Neural crest cell (in vitro differentiated cells): ENCODE results near the gene TRAK2. TPM values are rescaled to one million over a fixed set of nuclear protein-coding genes. Genes with fewer than 3 reads are reported as not detected.

ENCODE experiments used
- DNase-seq: peaks from one replicate; pipeline ENCODE4 v3.0.0; 2021; ENCODE audit warnings: low read depth, mixed read lengths, low spot score
- H3K27ac Mint-ChIP-seq: one replicate; pipeline ENCODE4 v1.8.0; 2021; ENCODE audit warnings: mild to moderate bottlenecking, mixed read lengths; ENCODE audit not compliant: unreplicated experiment
- H3K27me3 Mint-ChIP-seq: 2 replicates; pipeline ENCODE4 v1.8.0; 2021; ENCODE audit warnings: low read depth, mild to moderate bottlenecking, mixed read lengths
- H3K36me3 Mint-ChIP-seq: 2 replicates; pipeline ENCODE4 v1.8.0; 2021; ENCODE audit warnings: low read depth, mild to moderate bottlenecking, mixed read lengths
- H3K4me1 Mint-ChIP-seq: 2 replicates; pipeline ENCODE4 v1.8.0; 2021; ENCODE audit warnings: mixed read lengths
- H3K4me3 Mint-ChIP-seq: one replicate; pipeline ENCODE4 v1.8.0; 2021; ENCODE audit warnings: mild to moderate bottlenecking, mixed read lengths
- H3K9me3 Mint-ChIP-seq: 2 replicates; pipeline ENCODE4 v1.8.0; 2021; ENCODE audit warnings: mixed read lengths
- CTCF ChIP-seq: fragments of 200-600 bp; sonication (generic); conservative IDR thresholded peaks from 2 replicates; pipeline ENCODE4 v1.5.0; 2021; ENCODE audit warnings: antibody characterized with exemption, mild to moderate bottlenecking
- total RNA-seq: library from RNA; stranded (reverse); gene quantifications from 2 replicates; pipeline ENCODE4 v1.2.1, GENCODE V29; 2021

TRAK2 gene
- total RNA-seq, 1 donor from 2014 or later = 14.2 TPM

- Mint-ChIP-seq H3K9me3 (peaks cover 5% of the 10 kb centered on the region), H3K27me3 (no peaks in the 10 kb centered on the region), H3K4me3 (no peak overlapping the region), H3K27ac (no peak overlapping the region), H3K36me3 (peaks cover 8% of the 10 kb centered on the region), H3K4me1 (peaks cover 12% of the 10 kb centered on the region)
- TF ChIP-seq CTCF = no peak
- no peak for DNase-seq
Observed at GRCh38 chr2:201407265-201407664, 44.0 kb downstream of the TRAK2 start.

- no peak for TF ChIP-seq CTCF
- Mint-ChIP-seq H3K4me3 (no peak overlapping the region), H3K27me3 (no peaks in the 10 kb centered on the region), H3K9me3 (peaks cover under 1% of the 10 kb centered on the region), H3K4me1 (peaks cover 12% of the 10 kb centered on the region), H3K27ac (no peak overlapping the region), H3K36me3 (peaks cover 3% of the 10 kb centered on the region)
- no peak for DNase-seq
Observed at GRCh38 chr2:201406077-201406662, 45.1 kb downstream of the TRAK2 start.

DNA sequence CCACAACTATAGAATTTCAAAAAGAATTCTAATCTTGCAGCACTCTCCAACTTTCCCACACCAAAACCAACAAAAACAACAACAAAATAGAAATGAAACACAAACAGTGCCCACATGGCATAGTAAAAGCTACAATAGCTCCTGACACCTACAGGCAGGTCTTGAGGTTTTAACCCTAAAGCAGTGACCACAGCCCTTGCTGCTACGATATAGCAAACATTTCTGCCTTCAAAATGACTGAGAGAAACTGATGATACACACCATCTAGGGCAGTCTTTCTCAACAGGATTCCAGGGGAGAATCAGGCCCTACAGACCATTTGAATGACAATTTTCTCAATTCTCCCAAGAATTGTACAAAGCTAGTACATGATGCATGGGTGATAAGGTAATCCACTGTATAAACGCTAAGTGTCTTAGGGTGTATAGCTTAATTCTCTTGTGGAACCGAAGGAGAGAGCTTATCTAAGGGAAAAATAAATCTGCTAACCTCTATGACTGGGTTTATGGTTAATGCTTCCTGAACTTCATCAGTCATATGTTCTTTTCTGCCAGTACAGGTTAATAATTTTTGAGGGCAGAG is 46.5 kb downstream of the TRAK2 start:
- H3K9me3 Mint-ChIP-seq = no peaks in the 10 kb centered on the region
- peaks cover 2% of the 10 kb centered on the region for H3K36me3 Mint-ChIP-seq
- H3K27me3 Mint-ChIP-seq = no peaks in the 10 kb centered on the region
- H3K4me3 Mint-ChIP-seq = no peak overlapping the region
- H3K4me1 Mint-ChIP-seq = peaks cover 12% of the 10 kb centered on the region
- H3K27ac Mint-ChIP-seq = peak overlapping the region; percentile 31
- TF ChIP-seq CTCF = no peak
- DNase-seq = no peak

GRCh38 chr2:201403880-201404279 is 47.4 kb downstream of the TRAK2 start:
- Mint-ChIP-seq H3K4me3 (no peak overlapping the region), H3K9me3 (no peaks in the 10 kb centered on the region), H3K27me3 (no peaks in the 10 kb centered on the region), H3K36me3 (peaks cover 2% of the 10 kb centered on the region), H3K27ac (peak overlapping the region; percentile 35), H3K4me1 (peaks cover 12% of the 10 kb centered on the region)
- TF ChIP-seq CTCF = no peak
- no peak for DNase-seq

GRCh38 chr2:201402651-201403562 is 48.4 kb downstream of the TRAK2 start:
- Mint-ChIP-seq H3K36me3 (peaks cover 2% of the 10 kb centered on the region), H3K27ac (peak overlapping the region; percentile 8), H3K4me1 (peaks cover 12% of the 10 kb centered on the region), H3K4me3 (no peak overlapping the region), H3K27me3 (no peaks in the 10 kb centered on the region), H3K9me3 (no peaks in the 10 kb centered on the region)
- TF ChIP-seq CTCF = no peak
- no peak for DNase-seq
